Measurements from ENCODE around the gene ASF1A. TPM values are rescaled to one million over a fixed set of nuclear protein-coding genes. Genes with fewer than 3 reads are reported as not detected.

The ASF1A gene
- total and polyA plus RNA-seq, 9 of the 15 experiments (the other 6 are each of a cell fraction or from before 2014, with no cell fraction given): 31.5 to 45.3 (median 34.8) TPM

DNA sequence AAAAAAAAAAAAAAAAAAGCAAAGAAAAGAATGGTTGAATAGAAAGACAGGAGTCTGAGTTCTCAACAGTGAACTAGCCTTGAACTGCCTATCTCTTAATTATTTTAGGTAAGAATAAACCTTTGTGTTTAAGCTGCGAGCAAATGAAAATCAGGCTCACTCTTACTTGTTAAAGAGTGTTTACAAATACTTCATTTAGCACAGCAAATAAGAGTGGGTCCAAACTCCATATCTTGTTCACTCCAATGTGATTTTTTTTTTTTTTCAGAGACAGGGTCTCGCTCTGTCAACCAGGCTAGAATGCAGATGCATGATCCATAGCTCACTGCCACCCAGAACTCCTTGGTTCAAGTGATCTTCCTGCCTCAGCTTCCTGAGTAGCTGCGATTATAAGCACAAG lies 29.1 kb downstream of the ASF1A start:
- no peaks in the 10 kb centered on the region for H3K9me1 ChIP-seq (ENCODE audit: control insufficient read depth, insufficient read depth, low read length)
- ATAC-seq (no peak), DNase-seq (ENCODE audit: extremely low read depth in 1 of 4, low spot score in 3 of 4) (no peak), FAIRE-seq (no peak)
- no peak overlapping the region for H3K4me3 ChIP-seq
- no peak overlapping the region for H3K9ac ChIP-seq (ENCODE audit: insufficient read depth in 1 of 2, low read depth in 2 of 2, low read length in 2 of 2)
- H4K20me1 ChIP-seq (replicated peaks; ENCODE audit: control insufficient read depth, insufficient read depth, low read length): no peaks in the 10 kb centered on the region
- no peak overlapping the region for H2AFZ ChIP-seq (ENCODE audit: low read depth, low read length)
- in situ Hi-C loops (cut with MboI) (no loop called here), intact Hi-C loops (cut with micrococcal nuclease) (no loop called here)
- no peak overlapping the region for H3K27ac ChIP-seq (ENCODE audit: extremely low read depth, low read depth, low read length)
- ChIA-PET POLR2A (interaction anchor here (0.6 to 1.2 kb wide), 4 partner anchors 10 to 83 kb away, joined by 3 to 4 read pairs (median 3); no protein-coding TSS in a partner anchor), CTCF (ENCODE audit: low intra/inter-chr PET ratio) (no interaction called here)
- WGBS (ENCODE audit: insufficient coverage, low coverage, missing lambda C conversion rate): 78% methylated on average over 3 of the region's 3 CpGs
- no peaks in the 10 kb centered on the region for H3K27me3 ChIP-seq (ENCODE audit: control insufficient read depth in 2 of 2, insufficient read depth in 2 of 2, low read length in 2 of 2)
- H3K79me2 ChIP-seq (ENCODE audit: control insufficient read depth, insufficient read depth, low read length): 0 out of 3 replicates have a peak, but pooled peaks cover 2% of the 10 kb centered on the region
- BruUV-seq (replicated peaks): no TSS peak
- H3K4me2 ChIP-seq (ENCODE audit: insufficient read depth, low read length): no peak overlapping the region
- no peaks in the 10 kb centered on the region for H3K4me1 ChIP-seq (replicated peaks in 1 of 2; ENCODE audit: control insufficient read depth in 2 of 2, insufficient read depth in 2 of 2, low read length in 2 of 2)
- H3K9me3 ChIP-seq (replicated peaks; ENCODE audit: control insufficient read depth, insufficient read depth, low read depth, low read length): no peaks in the 10 kb centered on the region
- peaks cover 88% of the 10 kb centered on the region; the same call in 2 of the 3 replicates for H3K36me3 ChIP-seq (ENCODE audit: control insufficient read depth, insufficient read depth, low read length)
- TF ChIP-seq, protein P1, sequence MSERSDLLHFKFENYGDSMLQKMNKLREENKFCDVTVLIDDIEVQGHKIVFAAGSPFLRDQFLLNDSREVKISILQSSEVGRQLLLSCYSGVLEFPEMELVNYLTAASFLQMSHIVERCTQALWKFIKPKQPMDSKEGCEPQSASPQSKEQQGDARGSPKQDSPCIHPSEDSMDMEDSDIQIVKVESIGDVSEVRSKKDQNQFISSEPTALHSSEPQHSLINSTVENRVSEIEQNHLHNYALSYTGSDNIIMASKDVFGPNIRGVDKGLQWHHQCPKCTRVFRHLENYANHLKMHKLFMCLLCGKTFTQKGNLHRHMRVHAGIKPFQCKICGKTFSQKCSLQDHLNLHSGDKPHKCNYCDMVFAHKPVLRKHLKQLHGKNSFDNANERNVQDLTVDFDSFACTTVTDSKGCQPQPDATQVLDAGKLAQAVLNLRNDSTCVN (CRISPR knock-in tag; IDR thresholded peaks at IDR 0.05): no peak
- no peak for TF ChIP-seq ZNF347 (CRISPR knock-in tag; IDR thresholded peaks at IDR 0.05; ENCODE audit: low read depth)
- TF ChIP-seq USF2 (CRISPR knock-in tag; IDR thresholded peaks at IDR 0.05): no peak
- no peak for TF ChIP-seq NKRF (IDR thresholded peaks at IDR 0.05; ENCODE audit: borderline replicate concordance)
- TF ChIP-seq SMAD4 (CRISPR knock-in tag; conservative IDR thresholded peaks at IDR 0.05): no peak
- no peak for TF ChIP-seq TEAD1 (CRISPR knock-in tag; IDR thresholded peaks at IDR 0.05)
- TF ChIP-seq RNF219 (CRISPR knock-in tag; IDR thresholded peaks at IDR 0.05): no peak
- no peak for TF ChIP-seq CBFA2T3 (IDR thresholded peaks at IDR 0.05)
- no peak for TF ChIP-seq GATA2 (CRISPR knock-in tag; IDR thresholded peaks at IDR 0.05)
- TF ChIP-seq, protein P2, sequence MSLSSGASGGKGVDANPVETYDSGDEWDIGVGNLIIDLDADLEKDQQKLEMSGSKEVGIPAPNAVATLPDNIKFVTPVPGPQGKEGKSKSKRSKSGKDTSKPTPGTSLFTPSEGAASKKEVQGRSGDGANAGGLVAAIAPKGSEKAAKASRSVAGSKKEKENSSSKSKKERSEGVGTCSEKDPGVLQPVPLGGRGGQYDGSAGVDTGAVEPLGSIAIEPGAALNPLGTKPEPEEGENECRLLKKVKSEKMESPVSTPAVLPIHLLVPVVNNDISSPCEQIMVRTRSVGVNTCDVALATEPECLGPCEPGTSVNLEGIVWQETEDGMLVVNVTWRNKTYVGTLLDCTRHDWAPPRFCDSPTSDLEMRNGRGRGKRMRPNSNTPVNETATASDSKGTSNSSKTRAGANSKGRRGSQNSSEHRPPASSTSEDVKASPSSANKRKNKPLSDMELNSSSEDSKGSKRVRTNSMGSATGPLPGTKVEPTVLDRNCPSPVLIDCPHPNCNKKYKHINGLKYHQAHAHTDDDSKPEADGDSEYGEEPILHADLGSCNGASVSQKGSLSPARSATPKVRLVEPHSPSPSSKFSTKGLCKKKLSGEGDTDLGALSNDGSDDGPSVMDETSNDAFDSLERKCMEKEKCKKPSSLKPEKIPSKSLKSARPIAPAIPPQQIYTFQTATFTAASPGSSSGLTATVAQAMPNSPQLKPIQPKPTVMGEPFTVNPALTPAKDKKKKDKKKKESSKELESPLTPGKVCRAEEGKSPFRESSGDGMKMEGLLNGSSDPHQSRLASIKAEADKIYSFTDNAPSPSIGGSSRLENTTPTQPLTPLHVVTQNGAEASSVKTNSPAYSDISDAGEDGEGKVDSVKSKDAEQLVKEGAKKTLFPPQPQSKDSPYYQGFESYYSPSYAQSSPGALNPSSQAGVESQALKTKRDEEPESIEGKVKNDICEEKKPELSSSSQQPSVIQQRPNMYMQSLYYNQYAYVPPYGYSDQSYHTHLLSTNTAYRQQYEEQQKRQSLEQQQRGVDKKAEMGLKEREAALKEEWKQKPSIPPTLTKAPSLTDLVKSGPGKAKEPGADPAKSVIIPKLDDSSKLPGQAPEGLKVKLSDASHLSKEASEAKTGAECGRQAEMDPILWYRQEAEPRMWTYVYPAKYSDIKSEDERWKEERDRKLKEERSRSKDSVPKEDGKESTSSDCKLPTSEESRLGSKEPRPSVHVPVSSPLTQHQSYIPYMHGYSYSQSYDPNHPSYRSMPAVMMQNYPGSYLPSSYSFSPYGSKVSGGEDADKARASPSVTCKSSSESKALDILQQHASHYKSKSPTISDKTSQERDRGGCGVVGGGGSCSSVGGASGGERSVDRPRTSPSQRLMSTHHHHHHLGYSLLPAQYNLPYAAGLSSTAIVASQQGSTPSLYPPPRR (CRISPR knock-in tag; IDR thresholded peaks at IDR 0.05; ENCODE audit: borderline replicate concordance): no peak
- TF ChIP-seq ZNF644 (tag; IDR thresholded peaks at IDR 0.05; ENCODE audit: low read depth): no peak
- TF ChIP-seq CC2D1A (IDR thresholded peaks at IDR 0.05): no peak
